Activated T-helper 1 cell treated with Interleukin-2 at 50 U/mL for 16 hours (primary cell): ENCODE measurements around the gene GOLIM4.

Source experiments
- DNase-seq: peaks from one replicate; pipeline ENCODE4 v3.0.0-alpha.2; 2020; ENCODE audit warnings: low read depth

GOLIM4 gene

DNA sequence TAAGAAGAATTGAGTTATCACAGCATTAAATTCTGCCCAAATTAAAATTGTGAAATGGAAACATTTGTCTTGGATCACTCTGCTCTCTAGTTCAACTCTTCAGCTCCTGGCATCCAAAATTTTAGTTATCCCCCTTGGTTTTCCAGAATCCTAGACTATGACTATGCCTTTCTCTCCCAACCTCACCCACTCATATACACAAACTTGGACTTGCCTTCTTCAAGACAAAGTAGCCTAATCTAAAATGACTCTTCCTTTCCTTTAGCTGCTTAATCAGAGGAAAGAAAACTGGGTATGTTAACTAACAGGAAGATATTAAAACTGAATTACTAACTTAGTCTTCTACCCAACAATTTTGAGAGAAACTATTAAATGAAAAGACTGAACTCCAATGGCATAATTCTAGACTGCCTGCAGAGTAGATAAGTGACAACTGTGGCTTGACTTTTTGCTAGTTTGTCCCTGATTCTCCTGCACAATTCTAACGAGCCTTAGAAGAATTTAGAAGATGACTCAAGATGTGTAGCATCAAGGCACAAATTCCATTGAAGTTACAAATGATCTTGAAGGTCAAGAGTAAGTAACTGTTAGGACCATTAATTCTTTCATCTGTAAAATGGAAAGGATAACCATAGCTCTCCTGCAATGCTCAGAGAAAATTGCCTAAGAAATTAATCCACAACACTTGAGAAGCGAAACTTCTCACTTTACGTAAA is 5.2 kb upstream of the GOLIM4 start:
- no peak for DNase-seq

DNA sequence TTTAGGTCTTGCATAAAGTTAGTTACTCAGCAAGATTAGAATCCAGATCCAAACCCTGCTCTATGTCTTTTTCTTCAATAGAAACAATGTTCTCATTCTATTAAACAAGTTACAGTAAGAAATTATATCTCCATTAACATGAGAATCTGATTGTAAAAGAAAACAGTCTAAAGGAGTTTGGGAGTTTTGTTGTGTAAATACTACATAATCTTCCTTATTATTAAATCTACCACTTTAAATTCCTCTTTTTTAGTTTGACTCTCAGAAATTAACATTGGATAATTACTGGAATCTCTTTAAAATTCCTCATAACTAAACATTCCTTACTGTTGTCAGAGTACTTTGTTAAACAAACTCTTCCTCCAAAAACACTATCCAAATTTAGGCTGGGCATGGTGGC is 1.7 kb upstream of the GOLIM4 start:
- DNase-seq: no peak

DNA sequence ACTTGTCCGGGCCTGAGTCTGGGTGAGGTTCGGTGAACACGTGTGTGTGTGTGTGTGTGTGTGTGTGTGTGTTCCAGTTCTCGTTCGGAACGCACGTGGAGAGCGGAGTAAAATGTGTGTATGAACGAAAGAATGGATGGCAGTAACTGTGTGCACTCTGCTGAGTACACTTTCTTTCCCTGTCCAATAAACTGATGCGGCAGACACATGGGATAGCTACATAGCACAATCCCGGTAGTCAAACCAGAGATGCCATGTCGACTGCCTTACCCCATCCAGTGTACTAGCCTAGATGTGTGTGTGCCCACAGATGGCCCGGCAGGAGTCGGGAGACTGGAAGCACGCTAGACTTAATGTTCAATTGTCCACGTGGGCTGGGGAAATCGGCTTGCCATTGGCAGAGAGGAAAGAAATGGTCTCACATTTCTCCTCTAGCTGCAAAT is 507 bp upstream of the GOLIM4 start:
- DNase-seq: no peak

DNA sequence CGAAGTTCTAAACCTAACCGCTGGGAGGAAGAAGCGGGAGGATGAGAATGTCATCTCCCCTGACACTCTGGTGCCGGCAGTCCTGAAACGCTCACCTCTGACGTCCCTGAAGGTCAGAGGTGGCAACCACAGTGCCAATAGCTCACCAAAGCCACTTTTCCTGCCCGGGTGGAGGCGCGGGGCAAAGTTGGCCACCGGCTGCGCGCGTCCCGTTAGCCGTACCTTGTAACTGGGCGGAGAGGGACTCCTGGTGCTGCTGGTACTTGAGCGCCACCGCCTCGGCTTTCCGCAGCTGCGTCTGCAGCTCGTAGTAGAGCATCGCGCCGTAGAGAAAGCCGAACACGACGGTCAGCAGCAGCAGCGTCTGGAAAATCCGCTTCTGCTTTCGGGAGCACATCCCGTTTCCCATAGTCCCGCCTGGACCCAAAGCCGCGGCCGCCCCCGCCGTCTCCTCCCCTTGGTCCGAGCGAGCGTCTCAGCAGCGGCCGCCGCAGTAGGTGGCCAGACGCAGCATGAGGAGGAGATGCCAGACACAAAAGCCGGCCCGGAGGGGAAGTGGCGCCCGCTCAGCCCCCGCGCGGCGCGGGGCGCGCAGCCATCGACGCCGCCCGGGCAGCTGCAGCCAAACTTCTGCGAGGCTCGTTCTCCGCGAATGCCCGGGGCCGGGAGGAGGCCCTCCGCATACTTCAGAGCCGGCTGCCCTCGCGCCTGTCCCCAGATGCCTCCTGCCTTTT is 680 bp downstream of the GOLIM4 start:
- no peak for DNase-seq

DNA sequence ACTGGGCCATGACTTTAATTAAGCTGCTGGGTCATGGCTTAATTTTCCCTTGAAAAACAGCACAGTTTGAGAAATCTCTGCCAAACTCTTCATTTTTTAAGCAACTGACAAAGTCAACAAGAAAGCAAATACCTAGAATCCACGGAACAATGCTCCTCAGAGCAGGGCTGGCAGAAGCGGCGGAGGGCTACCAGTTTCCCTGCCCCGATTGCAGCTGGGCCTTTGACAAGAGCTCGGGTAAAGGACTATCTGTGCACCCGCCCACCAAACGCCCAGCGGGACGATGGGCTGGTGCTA is 1.2 kb downstream of the GOLIM4 start:
- DNase-seq: no peak

DNA sequence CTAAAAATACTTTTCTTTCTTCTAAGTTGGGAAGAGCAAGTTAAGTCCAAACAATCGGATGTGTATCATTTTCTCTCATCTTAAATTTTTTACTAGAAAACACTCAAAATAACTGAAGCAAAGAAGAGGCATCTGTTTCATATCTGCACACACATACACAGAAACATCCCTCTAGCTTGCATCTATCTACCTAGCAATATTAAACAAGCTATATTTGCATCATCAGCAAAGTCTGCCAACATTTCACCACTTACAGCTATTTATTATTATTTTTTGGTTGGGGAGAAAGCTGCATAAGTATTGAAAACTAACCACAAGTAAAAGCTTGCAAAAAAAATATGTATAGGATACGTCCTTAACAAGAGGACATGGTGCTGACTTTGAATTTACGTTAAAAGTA is 1.9 kb downstream of the GOLIM4 start:
- DNase-seq: no peak

DNA sequence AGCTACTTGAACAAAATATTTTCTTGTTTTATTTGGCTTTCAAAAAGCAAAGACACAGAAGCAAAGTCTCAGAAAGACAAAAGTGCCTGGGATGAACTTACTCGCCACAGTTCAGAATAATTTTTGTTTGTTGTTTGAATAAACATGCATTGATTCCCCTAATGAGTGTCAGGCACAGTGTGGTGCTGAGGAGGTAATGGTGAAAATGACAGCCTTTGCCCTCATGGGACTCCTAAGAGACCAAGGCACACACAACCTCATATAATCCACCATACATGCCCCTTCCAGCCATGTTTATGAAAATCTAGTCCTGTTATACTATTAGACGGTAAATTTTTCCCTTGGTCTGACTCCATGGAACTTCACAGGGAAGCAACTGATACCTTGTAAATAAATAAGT is 2.5 kb downstream of the GOLIM4 start:
- no peak for DNase-seq

DNA sequence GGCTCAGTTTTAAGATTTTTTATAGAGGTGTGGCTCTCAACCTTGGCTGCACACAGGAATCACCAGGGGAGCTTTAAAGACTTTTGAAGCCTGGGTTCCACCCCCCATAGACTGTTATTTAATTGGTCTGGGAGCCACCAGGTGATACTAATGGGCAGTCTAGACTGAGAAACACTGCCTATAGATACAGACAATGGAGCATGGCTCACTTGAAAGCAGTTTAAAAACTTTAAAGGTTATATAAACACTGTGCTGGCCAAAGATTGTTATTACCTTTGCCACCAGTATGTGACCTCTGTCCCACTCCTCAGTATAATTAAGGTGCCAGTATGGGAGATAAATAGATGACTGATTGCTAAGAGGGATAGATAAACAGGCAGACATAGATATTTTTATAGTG is 3.8 kb downstream of the GOLIM4 start:
- DNase-seq: no peak

DNA sequence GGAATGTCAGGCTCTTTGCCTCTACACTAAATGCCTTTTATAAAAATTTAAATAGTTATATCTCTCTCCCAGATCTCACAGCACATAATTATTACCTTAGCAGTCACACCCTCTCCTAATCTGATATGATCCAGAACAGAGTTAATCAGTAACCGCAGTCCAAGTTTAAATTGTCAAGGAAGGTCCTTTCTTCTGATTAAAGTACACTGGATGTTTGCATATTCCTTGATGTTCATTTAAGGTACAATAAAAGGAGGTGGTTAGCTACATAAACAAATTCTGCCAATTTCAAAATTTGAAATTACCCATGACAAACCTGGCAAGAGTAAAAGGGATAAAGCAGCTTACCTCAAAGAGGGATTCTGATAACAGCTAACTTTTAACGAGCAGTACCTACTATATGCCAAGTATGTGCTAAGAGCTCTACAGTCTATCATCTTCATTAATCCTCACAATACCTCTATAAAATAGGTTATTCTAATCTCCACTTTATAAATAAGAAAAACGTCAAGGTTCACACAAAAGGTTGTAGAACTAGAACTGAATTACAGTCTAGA is 4.3 kb downstream of the GOLIM4 start:
- no peak for DNase-seq

DNA sequence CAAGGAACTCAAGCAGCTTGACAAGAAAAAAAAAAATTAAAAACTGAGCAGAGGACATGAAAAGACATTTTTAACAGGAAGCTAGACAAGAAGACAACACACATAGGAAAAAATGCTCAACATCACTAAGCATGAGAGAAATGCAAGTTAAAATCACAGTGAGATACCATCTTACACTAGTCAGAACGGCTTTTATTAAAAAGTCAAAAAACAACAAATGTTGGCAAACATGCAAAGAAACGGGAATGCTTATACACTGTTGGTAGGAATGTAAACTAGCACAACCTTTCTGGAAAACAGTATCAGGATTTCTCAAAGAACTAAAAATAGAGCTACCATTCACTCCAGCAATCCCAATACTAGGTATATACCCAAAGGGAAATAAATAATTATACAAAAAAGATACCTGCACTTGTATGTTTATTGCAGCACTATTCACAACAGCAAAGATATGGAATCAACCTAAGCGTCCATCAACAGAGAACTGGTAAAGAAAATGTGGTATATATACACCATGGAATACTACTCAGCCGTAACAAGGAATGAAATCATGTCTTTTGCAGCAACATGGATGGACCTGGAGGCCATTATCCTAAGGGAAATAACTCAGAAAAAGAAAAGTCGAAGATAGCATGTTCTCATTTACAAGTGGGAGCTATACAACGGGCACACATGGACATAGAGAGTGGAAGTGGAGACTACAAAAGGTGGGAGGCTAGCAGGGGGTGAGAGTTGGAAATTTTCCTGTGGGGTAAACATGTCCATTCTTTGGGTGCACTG is 5.2 kb downstream of the GOLIM4 start:
- DNase-seq: no peak

DNA sequence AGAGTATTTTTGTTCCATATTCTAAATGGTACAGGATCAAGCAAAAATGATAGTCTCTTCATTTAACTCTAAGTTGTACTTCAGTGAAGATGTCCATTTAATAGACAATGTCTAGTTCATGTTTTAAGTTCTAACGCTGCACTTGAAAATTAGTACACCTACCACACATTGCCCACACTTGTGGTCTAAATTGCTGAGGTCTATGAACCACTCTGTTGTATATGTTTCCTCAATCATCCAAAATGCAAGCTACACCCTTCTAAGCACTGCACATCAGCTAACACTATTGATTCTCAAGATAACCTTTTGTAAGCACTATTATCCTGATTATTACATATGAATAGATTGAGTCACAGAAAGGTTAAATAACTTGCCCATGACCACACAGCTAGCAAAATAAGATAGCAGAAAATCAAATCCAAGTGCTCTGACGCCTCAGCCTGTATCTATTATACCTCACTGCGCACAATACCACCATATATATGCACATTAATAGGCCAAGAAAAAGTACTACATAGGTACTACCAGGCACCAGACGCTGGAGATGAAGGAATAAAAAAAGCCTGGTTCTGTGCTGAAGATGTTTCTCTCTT is 6.4 kb downstream of the GOLIM4 start:
- DNase-seq: no peak

DNA sequence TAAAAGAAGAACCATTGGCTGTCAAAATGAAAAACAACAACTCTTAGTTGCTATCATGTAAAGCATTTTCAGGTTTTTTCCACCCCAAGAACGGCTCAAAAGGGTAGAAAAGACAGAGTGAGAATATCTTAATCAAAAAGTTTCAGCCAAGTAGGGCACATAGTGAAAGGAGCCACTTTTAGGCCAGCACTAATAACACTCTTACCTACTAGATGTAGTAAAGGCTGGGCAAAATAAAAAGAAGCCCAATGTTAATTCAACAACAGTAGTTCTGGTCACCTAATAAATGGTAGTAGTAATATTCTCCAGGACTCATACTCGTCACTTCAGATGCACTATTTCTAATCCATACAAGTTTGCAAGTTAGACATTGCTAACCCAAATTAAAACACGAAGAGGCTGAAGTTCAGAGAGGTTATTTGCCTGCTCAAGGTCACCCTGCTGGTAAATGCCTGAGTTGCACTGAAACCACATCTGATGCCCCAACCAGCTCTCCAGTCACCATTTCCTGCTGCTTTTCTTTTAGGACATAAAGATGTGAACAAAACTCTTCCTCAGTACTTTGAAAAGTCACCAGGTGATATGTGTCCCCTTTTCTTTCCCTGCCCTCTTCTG is 7.5 kb downstream of the GOLIM4 start:
- no peak for DNase-seq

DNA sequence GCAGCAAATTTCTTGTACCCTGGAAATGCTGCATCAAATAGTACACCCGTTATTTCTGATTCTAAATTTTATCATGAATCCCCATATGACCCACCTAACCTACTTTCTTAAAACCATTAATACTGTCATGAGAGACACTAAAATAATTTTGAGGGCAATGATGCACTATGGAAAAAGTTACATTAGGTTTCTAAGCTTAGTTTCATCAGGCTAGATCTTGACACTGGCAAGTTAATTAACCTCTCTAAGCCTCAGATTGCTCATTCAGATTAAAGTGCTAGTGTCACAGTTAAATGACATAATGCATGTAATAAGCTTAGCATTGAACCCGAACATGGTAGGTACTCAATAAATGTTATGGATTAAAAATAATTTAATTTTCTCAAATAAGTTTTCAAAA is 8.2 kb downstream of the GOLIM4 start:
- no peak for DNase-seq

DNA sequence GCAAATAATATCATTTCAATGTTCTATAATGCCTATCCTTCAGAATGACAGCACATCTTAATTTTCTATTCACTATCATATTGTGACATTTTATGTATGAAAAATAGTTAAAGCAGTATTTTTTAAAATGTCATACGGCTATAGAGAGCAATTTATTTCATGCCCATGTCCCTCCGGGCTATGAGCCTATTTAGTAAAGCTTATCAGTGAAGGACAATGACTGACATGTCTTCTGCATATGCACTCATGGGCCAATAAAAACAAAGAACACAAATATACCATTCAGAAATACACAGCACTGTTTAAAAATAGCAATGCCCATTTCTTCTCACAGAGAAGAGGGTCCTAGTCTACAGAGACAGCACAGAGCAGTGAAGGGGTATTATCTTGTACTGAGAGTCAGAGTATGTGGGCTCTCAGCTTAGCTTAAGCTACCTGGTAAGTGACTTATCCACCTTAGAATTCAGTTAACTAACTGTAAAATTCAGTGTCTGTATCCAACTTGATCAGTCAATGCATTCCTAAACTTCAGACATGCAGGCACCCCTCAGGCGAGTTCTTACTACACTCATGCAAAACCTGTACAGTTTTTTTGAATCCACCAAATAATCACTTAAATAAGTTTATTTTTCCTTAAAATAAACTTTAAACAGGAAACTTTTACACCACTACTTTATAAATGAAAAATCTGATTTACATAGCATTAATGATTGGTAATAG is 9.0 kb downstream of the GOLIM4 start:
- no peak for DNase-seq

DNA sequence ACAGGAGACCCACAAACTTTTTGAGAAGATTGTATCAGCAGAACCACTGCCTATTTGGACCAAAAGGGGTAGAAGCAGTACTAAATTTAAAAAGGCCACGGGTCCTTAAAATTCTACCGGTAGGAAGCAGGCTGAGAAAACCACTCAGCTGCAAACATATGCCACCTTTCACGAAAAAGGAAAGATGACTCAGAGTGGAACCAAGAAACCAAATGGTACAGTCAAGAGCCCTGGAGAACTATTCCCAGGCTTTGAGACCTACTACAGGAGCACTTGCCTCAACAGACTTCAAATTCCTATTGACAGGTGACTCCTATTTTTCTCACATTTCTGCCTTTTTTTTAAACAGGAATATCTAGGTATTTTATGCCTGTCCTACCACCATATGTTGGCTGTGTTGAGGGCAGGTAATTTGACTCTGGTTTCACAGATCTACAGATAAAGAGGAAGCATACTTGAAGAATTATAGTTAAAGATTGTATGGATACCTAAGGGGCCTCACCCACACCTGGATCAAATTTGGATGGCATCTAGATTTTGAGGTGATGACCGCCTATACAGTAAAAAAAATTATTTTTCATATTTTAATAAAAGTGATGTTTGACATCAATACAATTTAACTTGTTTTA is 10.1 kb downstream of the GOLIM4 start:
- DNase-seq: no peak

DNA sequence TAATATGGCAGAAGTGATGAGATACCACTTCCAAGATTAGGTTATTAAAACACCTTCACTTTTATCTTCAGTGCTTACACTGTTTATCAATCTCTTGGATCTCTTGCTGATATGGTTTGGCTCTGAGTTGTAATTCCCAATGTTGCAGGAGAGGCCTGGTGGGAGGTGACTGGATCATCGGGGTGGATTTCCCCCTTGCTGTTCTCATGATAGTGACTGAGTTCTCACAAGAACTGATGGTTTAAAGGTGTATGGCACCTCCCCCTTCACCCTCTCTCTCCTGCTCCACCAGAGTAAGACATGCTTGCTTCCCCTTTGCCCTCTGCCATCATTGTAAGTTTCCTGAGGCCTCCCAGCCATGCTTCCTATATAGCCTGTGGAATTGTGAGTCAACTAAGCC is 11.8 kb downstream of the GOLIM4 start:
- no peak for DNase-seq

DNA sequence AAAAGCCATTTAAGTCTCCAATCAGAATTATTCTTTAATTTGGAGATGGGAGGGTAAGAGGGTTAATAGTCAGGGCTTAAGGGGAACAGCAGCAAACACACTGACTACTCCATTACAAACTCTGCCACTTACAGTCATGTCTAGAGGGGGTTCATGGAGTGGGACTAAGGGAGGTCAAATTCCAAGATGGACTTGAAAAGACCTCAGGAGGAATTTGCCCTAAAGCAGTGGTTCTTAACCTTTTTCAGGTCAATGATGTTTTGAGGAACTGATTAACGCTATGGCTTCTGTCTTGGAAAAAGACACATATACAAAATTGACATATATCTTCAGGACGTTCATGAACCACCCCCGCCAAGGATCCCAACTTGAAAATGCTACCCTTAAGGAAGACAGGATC is 13.9 kb downstream of the GOLIM4 start:
- no peak for DNase-seq

DNA sequence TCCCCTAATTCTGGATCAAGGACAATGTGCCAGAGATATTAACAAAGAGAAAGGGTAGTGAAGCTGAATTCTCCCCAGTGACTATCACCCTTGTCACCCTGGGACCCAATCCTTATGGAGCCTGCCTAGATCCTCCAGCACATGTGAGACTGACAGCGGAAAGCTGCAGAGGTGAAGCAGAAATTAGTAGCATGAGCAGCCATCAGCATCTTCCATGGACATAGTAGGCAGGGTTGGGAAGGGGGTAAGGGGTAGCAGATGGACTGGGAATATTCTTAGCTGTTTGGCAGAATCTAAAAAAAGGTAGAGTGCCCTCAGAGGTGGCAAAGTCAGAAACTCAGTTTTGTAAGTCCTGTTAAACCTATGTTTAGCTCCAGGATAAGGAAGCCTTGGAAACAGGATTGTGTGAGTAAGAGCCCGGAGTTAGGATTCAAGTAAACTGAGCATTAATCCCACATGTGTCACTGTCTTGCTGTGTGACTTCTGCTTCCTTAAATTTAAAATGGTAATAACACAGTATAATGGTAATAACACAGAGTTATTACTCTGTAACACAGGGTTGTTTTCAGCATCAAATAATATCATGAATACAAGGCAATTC is 14.5 kb downstream of the GOLIM4 start:
- DNase-seq: no peak

DNA sequence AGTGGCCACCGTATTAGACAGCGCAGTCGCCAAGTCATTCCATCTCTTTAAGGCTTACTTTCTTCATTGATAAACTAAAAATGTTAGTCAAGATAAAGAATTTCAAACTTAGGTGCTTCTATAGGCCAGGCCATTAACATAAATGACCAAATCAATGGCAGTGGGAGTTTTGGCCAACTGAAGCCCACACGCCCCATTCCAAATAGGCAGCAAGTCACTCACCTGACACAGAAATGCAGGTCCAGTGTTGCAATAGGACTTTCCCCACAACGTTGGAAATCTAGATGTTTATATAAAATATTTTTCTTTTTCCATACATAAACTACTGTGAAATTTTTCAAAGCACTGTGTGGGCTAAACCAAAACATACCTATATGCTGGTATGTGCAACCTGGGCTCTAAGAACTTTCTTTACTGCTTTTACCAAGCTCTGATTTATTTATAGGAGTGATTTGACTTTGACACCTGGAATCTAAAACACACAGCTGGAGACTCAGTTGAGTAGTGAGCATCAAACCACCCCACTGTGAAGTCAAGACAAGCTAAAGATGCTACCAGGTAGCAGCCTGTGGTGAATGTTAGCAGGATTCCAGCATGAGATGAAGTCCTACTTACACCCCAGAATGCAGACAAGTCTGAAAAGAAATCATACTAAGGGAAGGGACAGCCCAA is 15.1 kb downstream of the GOLIM4 start:
- DNase-seq: no peak

DNA sequence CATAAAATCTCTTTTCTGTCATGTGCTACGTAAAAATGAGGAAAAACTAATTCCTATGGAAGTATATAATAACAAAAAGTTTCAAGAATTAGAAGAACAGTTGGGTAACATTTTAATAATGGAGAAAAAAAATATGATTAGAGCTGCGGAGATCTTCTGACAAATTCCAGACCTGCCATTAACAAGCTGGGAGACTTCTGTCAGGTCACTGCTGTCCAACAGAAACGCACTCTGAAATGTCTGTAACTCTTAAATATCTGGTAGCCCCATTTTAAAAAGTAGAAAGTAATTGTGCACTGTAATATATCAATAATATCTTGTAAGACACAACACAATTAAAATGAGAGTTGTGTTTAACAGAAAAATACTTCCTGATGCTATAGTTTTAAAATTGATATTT is 15.7 kb downstream of the GOLIM4 start:
- no peak for DNase-seq
